Psoas muscle (tissue), 8 donors: Measurements from ENCODE around the gene HBG2. TPM values are rescaled to one million over a fixed set of nuclear protein-coding genes. Genes with fewer than 3 reads are reported as not detected.

Source experiments
- ATAC-seq, 4 donors: fragments of 200-7000 bp; cut with Tn5 transposase; one replicate each; pipeline ENCODE4 v1.9.1; 2020; ENCODE audit warnings: moderate library complexity in 3 of 4, mild to moderate bottlenecking in 2 of 4
- DNase-seq, 2 donors: peaks; one replicate each; pipeline ENCODE4 v3.0.0-alpha.2; 2020
- H3K27ac ChIP-seq: fragments of 200-600 bp; one replicate; pipeline ENCODE4 v1.8.0; 2022
- H3K27me3 ChIP-seq, 3 donors: fragments of 200-600 bp in 1 of 3; one replicate each; pipeline versions ENCODE4 v1.6.1 to v1.8.0; 2013 to 2022; ENCODE audit warnings: low read length in 2 of 3, mild to moderate bottlenecking in 2 of 3, moderate library complexity in 1 of 3; ENCODE audit not compliant: insufficient read depth in 3 of 3
- H3K36me3 ChIP-seq, 2 donors: fragments of 200-600 bp in 1 of 2; one replicate each; pipeline versions ENCODE4 v1.6.1 to v1.8.0; 2013 to 2022; ENCODE audit warnings: low read depth in 1 of 2, mild to moderate bottlenecking in 1 of 2, moderate library complexity in 1 of 2; ENCODE audit not compliant: insufficient read depth in 1 of 2
- H3K4me1 ChIP-seq: fragments of 200-600 bp; one replicate; pipeline ENCODE4 v1.8.0; 2022
- H3K4me3 ChIP-seq: fragments of 200-600 bp; one replicate; pipeline ENCODE4 v1.8.0; 2022; ENCODE audit warnings: mild to moderate bottlenecking
- H3K9me3 ChIP-seq: fragments of 200-600 bp; one replicate; pipeline ENCODE4 v1.8.0; 2022
- CTCF ChIP-seq: fragments of 200-600 bp; IDR thresholded peaks from one replicate; pipeline ENCODE4 v1.8.0; 2022; ENCODE audit warnings: antibody characterized with exemption
- WGBS, 3 donors: extraction: QIAGEN DNeasy Blood & Tissue Kit; methylation state at CpG; one replicate each; pipeline versions ENCODE4 v1.1.6 to v1.1.7; 2013; 5-methylcytosine and 5-hydroxymethylcytosine counted together
- intact Hi-C, 2 donors: fragments of 100-400 bp; cut with DNase I; formaldehyde crosslinking; loops; one replicate each; pipeline versions ENCODE4 v1.11.0 to v1.14.2; 2022
- polyA plus RNA-seq, 3 donors: library from polyadenylated mRNA; stranded (reverse); fragments of 200-250 nt; gene quantifications; one replicate each; pipeline ENCODE4 v1.2.3, GENCODE V29; 2013
- total RNA-seq, 4 donors: library from RNA; stranded (reverse); fragmentation: NEBNext Ultra II Directional in 2 of 4; extraction: Animal tissue kit (Norgen Biotek cat#: 25700) in 2 of 4; gene quantifications; one replicate each; pipeline versions ENCODE4 v1.2.1 to v1.2.4, GENCODE V29; 2021 to 2023
- donor health status: healthy with polysubstance abuse.
- donor health status: DM: no; HTN: no; CAD: no; lungs with moderate emphysema.
- donor health status: Bipolar disorder and iron deficiency.
- donor health status: healthy.
- donor health status: DM: yes; HTN: yes; CAD: no.
- donor health status: DM: no; HTN: no; CAD: no.
- donor health status: DM: no; HTN: no; CAD: no.
- donor health status: DM: yes; HTN: yes; CAD: no.

HBG2 gene
- total and polyA plus RNA-seq, 7 donors: 1.0 TPM; not detected in 6

GRCh38 chr11:5286901-5287300 lies 32.3 kb upstream of the HBG2 start:
- Histone ChIP-seq H3K36me3 (no peaks in the 10 kb centered on the region), H3K27me3 (no peaks in the 10 kb centered on the region), H3K27ac (no peak overlapping the region), H3K9me3 (no peaks in the 10 kb centered on the region), H3K4me1 (no peaks in the 10 kb centered on the region), H3K4me3 (no peak overlapping the region)
- WGBS, 3 donors: 65 to 70% (median 68%) methylated on average over 3 of the region's 3 CpGs
- DNase-seq (no peak), ATAC-seq (no peak)
- intact Hi-C loops: no loop called here
- no peak for TF ChIP-seq CTCF

DNA sequence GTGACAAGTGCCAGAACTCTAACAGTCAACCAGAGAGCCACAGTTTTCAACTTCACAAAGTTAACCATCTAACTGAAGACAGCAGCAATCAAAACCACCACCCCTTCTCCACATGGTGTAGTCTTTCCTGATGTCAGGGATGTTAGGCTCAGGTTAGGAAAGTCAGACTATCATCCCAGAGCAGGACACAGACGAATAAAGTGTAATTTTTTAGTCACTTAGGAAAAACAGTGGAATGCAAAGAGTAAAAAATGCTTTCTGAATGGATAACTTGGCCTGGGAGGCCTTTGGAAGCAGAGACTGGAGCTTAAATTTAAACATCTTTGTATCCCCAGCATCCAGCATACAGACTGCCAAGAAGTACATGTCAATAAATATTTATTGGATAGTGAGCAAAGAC lies 31.8 kb upstream of the HBG2 start:
- WGBS, 3 donors: 9 to 25% (median 19%) methylated on average over 1 of the region's 1 CpG
- H3K27ac ChIP-seq: no peak overlapping the region
- TF ChIP-seq CTCF: no peak
- H3K27me3 ChIP-seq: no peaks in the 10 kb centered on the region
- intact Hi-C loops: no loop called here
- H3K36me3 ChIP-seq: no peaks in the 10 kb centered on the region
- no peak overlapping the region for H3K4me3 ChIP-seq
- no peaks in the 10 kb centered on the region for H3K4me1 ChIP-seq
- no peak for ATAC-seq
- DNase-seq: no peak
- no peaks in the 10 kb centered on the region for H3K9me3 ChIP-seq

DNA sequence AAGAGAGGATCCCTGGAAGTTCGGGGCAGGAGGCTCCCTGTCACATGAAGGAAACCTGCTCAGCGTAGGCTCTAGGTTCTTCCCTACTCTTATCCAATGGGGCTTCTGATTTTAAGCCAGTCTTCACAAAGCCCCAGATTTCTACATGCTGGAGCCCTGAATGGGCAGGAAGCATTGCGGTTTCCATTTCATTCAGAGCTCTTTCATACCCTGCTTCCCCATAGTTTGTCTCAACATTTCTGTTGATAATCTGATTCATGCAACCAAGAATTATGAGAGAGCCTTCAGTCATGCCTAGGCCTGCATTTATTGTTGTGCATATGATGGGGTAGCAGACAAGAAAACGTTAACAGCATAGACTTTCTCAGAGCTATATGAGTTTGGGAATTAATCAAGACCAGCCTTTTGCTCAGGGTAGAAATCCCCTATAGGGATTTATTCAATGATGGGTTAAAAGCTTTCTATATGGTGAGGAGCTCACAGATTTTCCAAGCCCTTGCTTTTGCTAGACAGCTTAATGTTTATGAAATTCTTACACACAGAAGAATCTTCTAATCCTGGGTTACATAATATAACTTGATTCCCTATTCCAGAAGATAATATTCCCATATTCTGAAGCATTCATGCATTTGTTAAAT lies 31.2 kb upstream of the HBG2 start:
- intact Hi-C loops: no loop called here
- Histone ChIP-seq H3K4me1 (no peaks in the 10 kb centered on the region), H3K27ac (no peak overlapping the region), H3K4me3 (no peak overlapping the region), H3K36me3 (no peaks in the 10 kb centered on the region), H3K9me3 (no peaks in the 10 kb centered on the region), H3K27me3 (no peaks in the 10 kb centered on the region)
- WGBS, 3 donors: 80 to 86% (median 80%) methylated on average over 4 of the region's 4 CpGs
- ATAC-seq: no peak
- TF ChIP-seq CTCF: no peak
- DNase-seq: no peak

DNA sequence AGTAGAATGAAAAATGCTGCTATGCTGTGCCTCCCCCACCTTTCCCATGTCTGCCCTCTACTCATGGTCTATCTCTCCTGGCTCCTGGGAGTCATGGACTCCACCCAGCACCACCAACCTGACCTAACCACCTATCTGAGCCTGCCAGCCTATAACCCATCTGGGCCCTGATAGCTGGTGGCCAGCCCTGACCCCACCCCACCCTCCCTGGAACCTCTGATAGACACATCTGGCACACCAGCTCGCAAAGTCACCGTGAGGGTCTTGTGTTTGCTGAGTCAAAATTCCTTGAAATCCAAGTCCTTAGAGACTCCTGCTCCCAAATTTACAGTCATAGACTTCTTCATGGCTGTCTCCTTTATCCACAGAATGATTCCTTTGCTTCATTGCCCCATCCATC lies 30.1 kb upstream of the HBG2 start:
- H3K36me3 ChIP-seq: no peaks in the 10 kb centered on the region
- TF ChIP-seq CTCF: no peak
- H3K9me3 ChIP-seq: no peaks in the 10 kb centered on the region
- WGBS, 3 donors: 81 to 87% (median 85%) methylated on average over 2 of the region's 2 CpGs
- H3K27me3 ChIP-seq: no peaks in the 10 kb centered on the region
- no peak overlapping the region for H3K4me3 ChIP-seq
- ATAC-seq (no peak), DNase-seq (no peak)
- H3K4me1 ChIP-seq: no peaks in the 10 kb centered on the region
- intact Hi-C loops: no loop called here
- no peak overlapping the region for H3K27ac ChIP-seq

DNA sequence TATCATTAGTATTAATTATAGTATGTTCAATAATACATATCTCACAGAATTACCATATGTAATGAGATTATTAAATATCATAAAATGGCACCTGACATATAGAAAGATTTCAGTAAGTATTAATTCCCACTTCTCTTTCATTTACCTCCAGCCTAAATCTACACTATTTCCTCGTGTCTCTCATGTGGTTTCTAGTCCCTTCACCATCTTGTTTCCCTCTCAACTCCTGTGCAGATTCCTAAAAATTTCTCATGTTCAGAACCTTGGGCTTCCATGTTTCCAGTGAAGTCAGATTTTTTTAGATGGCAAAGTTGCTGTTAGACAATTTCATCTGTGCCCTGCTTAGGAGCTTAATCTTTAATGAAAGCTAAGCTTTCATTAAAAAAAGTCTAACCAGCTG lies 29.3 kb upstream of the HBG2 start:
- Histone ChIP-seq H3K36me3 (no peaks in the 10 kb centered on the region), H3K27ac (no peak overlapping the region), H3K4me1 (no peaks in the 10 kb centered on the region), H3K4me3 (no peak overlapping the region), H3K27me3 (no peaks in the 10 kb centered on the region), H3K9me3 (no peaks in the 10 kb centered on the region)
- intact Hi-C loops: no loop called here
- ATAC-seq (no peak), DNase-seq (no peak)
- no peak for TF ChIP-seq CTCF
- 53 to 65% (median 57%) methylated on average over 1 of the region's 1 CpG for WGBS, 3 donors
